Esophagus muscularis mucosa (tissue), 3 donors: Measurements from ENCODE around the gene MTNR1B.

Experiments used
- CTCF ChIP-seq, 3 experiments: fragments of 200-600 bp in 2 of 3; fragments of 450-650 bp in 1 of 3; sonication (generic) in 2 of 3; IDR thresholded peaks; one replicate each; pipeline ENCODE4 v1.5.1; 2017 to 2019; ENCODE audit warnings: antibody characterized with exemption in 3 of 3, mild to moderate bottlenecking in 2 of 3, moderate library complexity in 1 of 3
- POLR2A ChIP-seq: fragments of 450-650 bp; IDR thresholded peaks from one replicate; pipeline ENCODE4 v1.6.1; 2017; ENCODE audit warnings: antibody characterized with exemption, moderate library complexity, mild to moderate bottlenecking, low read depth
- POLR2AphosphoS5 ChIP-seq, 2 donors: sonication (generic); formaldehyde crosslinking; IDR thresholded peaks; one replicate each; pipeline ENCODE4 v1.6.1; 2017; ENCODE audit warnings: antibody characterized with exemption in 2 of 2

GRCh38 chr11:92978271-92979111, 9.0 kb downstream of the MTNR1B start:
- no peak for TF ChIP-seq CTCF (IDR thresholded peaks at IDR 0.05)
- no peak for TF ChIP-seq POLR2A
- TF ChIP-seq POLR2AphosphoS5 (IDR thresholded peaks at IDR 0.05), result no peak
